GM12891 (cell line): Measurements from ENCODE around the gene SHISA4.

Source experiments
- POLR2A ChIP-seq: IDR thresholded peaks from 2 replicates; pipeline ENCODE4 v1.6.1; 2011; ENCODE audit warnings: low read depth, low read length, control low read depth
- POU2F2 ChIP-seq: IDR thresholded peaks from 2 replicates; pipeline ENCODE4 v1.6.1; 2011; ENCODE audit warnings: low read depth, mild to moderate bottlenecking, control low read depth, low read length, moderate library complexity
- TAF1 ChIP-seq: IDR thresholded peaks from 2 replicates; pipeline ENCODE4 v1.6.1; 2011; ENCODE audit warnings: low read depth, low read length, control low read depth

GRCh38 chr1:201906336-201906735 is 17.6 kb downstream of the SHISA4 start:
- TF ChIP-seq POLR2A, result no peak
- no peak for TF ChIP-seq TAF1
- TF ChIP-seq POU2F2, result no peak
